RPMI8226 (cell line): ENCODE data around the gene ZNF253.
"Not testable (repeated sequence)": the region's sequence is repeated elsewhere in the genome, so short reads cannot be mapped to it uniquely, and the experiment has no call there.

Experiments used
- DNase-seq: peaks from one replicate; pipeline ENCODE4 v3.0.0-alpha.2; 2015

ZNF253 gene

GRCh38 chr19:19900139-19900728 lies 34.6 kb downstream of the ZNF253 start:
- no peak for DNase-seq

GRCh38 chr19:19900729-19901444 lies 35.2 kb downstream of the ZNF253 start, which contains the start of gene ZNF93:
Gene ZNF93, plus strand, starts transcription at chr19:19900946. Its CDS starts 143 bp downstream, at chr19:19901089.
- DNase-seq: peak; percentile 97

- not testable (repeated sequence) for DNase-seq
Measured at GRCh38 chr19:19907551-19907950, 41.9 kb downstream of the ZNF253 start.

GRCh38 chr19:19909654-19910053 lies 44.0 kb downstream of the ZNF253 start:
- no peak for DNase-seq

DNA sequence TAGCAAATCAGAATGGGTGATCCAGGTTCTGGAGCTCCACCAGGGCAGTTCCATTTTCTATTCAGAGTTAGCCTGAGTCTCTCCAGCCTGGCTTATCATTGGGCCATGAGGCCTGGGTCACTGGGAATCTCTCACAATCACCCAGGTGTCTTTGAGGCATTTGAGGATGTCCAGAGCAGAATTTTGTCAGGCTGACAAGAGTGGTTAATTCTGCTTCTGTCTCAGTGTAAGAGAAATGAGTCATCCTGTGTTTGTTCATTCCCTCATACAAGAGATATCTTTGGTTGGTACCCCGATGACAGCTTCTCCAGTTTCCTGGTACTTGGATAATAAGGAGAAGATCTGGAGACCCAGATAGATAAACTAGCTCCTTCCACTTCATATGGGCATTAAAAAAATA lies 45.5 kb downstream of the ZNF253 start:
- DNase-seq: no peak

DNA sequence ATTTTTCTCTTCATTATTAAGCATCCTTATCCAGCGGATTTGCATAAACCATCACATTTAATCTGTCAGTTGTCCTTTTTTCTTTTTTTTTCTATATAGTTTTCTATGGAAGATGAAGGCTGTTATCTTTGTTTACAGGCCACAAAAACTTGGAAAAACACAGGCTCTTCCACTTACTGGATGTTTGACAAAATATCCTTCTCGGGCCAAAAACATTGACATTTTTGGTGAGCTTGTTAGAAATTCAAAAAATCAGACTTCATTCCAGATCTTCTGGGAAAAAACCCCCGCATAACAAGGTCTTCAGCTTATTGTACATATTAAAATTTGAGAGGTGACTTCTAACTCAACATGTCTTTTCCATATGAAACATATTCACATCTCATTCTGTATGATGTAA lies 48.9 kb downstream of the ZNF253 start:
- no peak for DNase-seq

DNA sequence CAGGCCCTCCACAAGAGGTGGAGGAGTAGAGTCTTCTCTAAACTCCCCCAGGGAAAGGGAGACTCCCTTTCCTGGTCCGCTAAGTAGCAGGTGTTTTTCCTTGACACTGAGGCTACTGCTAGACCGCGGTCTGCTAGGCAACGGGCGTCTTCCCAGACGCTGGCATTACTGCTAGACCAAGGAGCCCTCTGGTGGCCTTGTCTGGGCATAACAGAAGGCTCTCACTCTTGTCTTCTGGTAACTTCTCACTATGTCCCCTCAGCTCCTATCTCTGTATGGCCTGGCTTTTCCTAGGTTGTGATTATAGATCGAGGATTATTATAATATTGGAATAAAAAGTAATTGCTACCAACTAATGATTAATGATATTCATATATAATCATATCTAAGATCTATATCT lies 64.7 kb downstream of the ZNF253 start:
- peak; percentile 13 for DNase-seq

- DNase-seq: not testable (repeated sequence)
Measured at GRCh38 chr19:19933432-19934314, 68.0 kb downstream of the ZNF253 start.

DNA sequence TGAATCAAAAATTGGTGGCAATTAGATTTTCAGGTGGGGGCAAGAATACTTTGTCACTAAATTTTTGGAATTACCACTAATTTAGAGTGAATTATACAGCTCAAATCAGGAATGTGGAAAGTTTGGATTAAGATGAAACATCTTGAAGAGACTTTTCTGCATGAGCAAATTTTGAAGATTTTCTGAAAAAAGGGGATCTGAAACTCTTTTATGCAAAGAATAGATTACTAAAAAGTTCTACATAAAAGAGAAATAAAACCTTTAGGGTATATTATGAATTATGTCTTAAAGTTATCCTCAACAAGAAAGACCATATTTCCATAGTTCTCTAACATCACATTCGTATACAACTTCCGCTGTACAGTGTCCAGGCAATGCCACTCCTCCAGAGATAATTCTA lies 71.7 kb downstream of the ZNF253 start:
- DNase-seq: no peak

- no peak for DNase-seq
Measured at GRCh38 chr19:19938449-19938848, 72.8 kb downstream of the ZNF253 start.

- no peak for DNase-seq
Measured at GRCh38 chr19:19943848-19944582, 78.3 kb downstream of the ZNF253 start.
